Stimulated activated CD4-positive, alpha-beta T cell treated with anti-CD3 and anti-CD28 coated beads, TNF-alpha, amount 100 ng/mL, for 4 hours (primary cell): ENCODE measurements around the gene ELF1.
"Not testable (repeated sequence)": the region's sequence is repeated elsewhere in the genome, so short reads cannot be mapped to it uniquely, and the experiment has no call there.

Experiments
- DNase-seq, 3 experiments: peaks; one replicate each; pipeline ENCODE4 v3.0.0-alpha.2; 2020; ENCODE audit warnings: low read depth in 3 of 3

ELF1 gene

GRCh38 chr13:40983259-40983658, 35.9 kb downstream of the ELF1 start:
- no peak for DNase-seq

- peak in 1 of 3 experiments; percentile 35 for DNase-seq
Observed at GRCh38 chr13:40982772-40983171, 36.3 kb downstream of the ELF1 start.

GRCh38 chr13:40981949-40982348, 37.2 kb downstream of the ELF1 start:
- DNase-seq = no peak

GRCh38 chr13:40981361-40981760, 37.8 kb downstream of the ELF1 start:
- DNase-seq = no peak

- DNase-seq = no peak
Observed at GRCh38 chr13:40980461-40980860, 38.7 kb downstream of the ELF1 start.

- DNase-seq = no peak
Observed at GRCh38 chr13:40979232-40979631, 39.9 kb downstream of the ELF1 start.

GRCh38 chr13:40978109-40978508, 41.0 kb downstream of the ELF1 start:
- DNase-seq = not testable (repeated sequence)

GRCh38 chr13:40975441-40975840, 43.7 kb downstream of the ELF1 start:
- no peak for DNase-seq

GRCh38 chr13:40974460-40975407, 44.4 kb downstream of the ELF1 start:
- DNase-seq = peak in 1 of 3 experiments; percentile 25

GRCh38 chr13:40973409-40973808, 45.7 kb downstream of the ELF1 start:
- no peak for DNase-seq

- DNase-seq = no peak
Observed at GRCh38 chr13:40971321-40971720, 47.8 kb downstream of the ELF1 start.

GRCh38 chr13:40970803-40971202, 48.3 kb downstream of the ELF1 start:
- no peak for DNase-seq

- DNase-seq = no peak
Observed at GRCh38 chr13:40969169-40969901, 49.8 kb downstream of the ELF1 start.

GRCh38 chr13:40968416-40969000, 50.6 kb downstream of the ELF1 start:
- no peak for DNase-seq

- DNase-seq = no peak
Observed at GRCh38 chr13:40966298-40966697, 52.8 kb downstream of the ELF1 start.

- DNase-seq = no peak
Observed at GRCh38 chr13:40963927-40964326, 55.2 kb downstream of the ELF1 start.

- DNase-seq = no peak
Observed at GRCh38 chr13:40961826-40962225, 57.3 kb downstream of the ELF1 start.

GRCh38 chr13:40961214-40961613, 57.9 kb downstream of the ELF1 start:
- no peak for DNase-seq

GRCh38 chr13:40960716-40961115, 58.4 kb downstream of the ELF1 start:
- DNase-seq = no peak

- no peak for DNase-seq
Observed at GRCh38 chr13:40958655-40959054, 60.5 kb downstream of the ELF1 start.

GRCh38 chr13:40946485-40946884, 72.6 kb downstream of the ELF1 start:
- DNase-seq = no peak

- no peak for DNase-seq
Observed at GRCh38 chr13:40943073-40943472, 76.0 kb downstream of the ELF1 start.
